PFSK-1 (cell line): ENCODE measurements around the gene METTL8.

Source experiments
- FOXP2 ChIP-seq: optimal IDR thresholded peaks from 2 replicates; pipeline ENCODE3; 2011; ENCODE audit warnings: borderline replicate concordance, control low read depth, inconsistent platforms; ENCODE audit not compliant: insufficient read depth; ENCODE audit errors: extremely low read length, extremely low read depth
- POLR2AphosphoS5 ChIP-seq: IDR thresholded peaks from 2 replicates; pipeline ENCODE4 v1.6.1; 2012; ENCODE audit warnings: low read depth, mild to moderate bottlenecking, control low read depth, low read length, moderate library complexity
- SIN3A ChIP-seq: IDR thresholded peaks from 2 replicates; pipeline ENCODE4 v1.6.1; 2012; ENCODE audit warnings: mild to moderate bottlenecking, low read length, moderate library complexity, borderline replicate concordance; ENCODE audit not compliant: insufficient read depth
- TAF1 ChIP-seq: IDR thresholded peaks from 2 replicates; pipeline ENCODE4 v1.6.1; 2012; ENCODE audit warnings: low read length, control low read depth, borderline replicate concordance; ENCODE audit not compliant: insufficient read depth
- TF ChIP-seq, protein P1 (sequence below), 2 experiments: IDR thresholded peaks; 2 replicates each; pipeline versions ENCODE4 v1.6.1 to v1.8.0; 2011 to 2012; ENCODE audit warnings: low read depth in 2 of 2, low read length in 2 of 2, control low read depth in 1 of 2, inconsistent platforms in 1 of 2, mild to moderate bottlenecking in 1 of 2, moderate library complexity in 1 of 2; ENCODE audit not compliant: insufficient read depth in 1 of 2

The METTL8 gene

DNA sequence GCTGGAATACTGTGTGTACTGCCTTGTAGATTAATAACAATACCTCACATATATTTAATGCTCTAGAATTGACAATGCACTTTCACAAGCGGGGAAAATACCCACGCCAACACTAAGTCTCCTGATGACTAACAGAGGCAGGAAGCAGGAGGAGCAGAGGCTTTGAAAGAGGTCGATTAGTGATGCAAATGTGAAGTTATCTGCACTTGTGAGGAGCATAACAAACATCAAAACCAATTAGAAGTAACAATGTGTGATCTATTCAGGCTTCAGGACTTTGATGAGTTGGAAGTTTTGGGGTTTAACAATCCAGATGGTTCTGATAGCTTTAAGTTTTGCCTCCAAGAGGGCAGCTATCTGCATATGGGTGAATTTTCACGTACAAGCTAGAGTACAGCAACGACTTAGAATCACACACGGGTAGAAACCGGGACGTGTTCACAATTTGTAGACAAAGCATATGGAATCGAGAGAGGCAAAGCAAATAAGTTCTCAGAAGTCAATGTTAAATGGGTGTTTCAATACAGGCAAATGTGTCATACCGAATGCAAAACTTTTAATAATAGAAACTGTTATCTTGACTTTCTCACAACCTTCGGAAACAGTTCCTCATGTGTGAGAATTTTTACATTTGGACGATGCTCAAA, 114.5 kb downstream of the METTL8 start:
- TF ChIP-seq TAF1, result no peak
- TF ChIP-seq SIN3A, result no peak
- no peak for TF ChIP-seq POLR2AphosphoS5
- no peak for TF ChIP-seq FOXP2
- TF ChIP-seq, protein P1, sequence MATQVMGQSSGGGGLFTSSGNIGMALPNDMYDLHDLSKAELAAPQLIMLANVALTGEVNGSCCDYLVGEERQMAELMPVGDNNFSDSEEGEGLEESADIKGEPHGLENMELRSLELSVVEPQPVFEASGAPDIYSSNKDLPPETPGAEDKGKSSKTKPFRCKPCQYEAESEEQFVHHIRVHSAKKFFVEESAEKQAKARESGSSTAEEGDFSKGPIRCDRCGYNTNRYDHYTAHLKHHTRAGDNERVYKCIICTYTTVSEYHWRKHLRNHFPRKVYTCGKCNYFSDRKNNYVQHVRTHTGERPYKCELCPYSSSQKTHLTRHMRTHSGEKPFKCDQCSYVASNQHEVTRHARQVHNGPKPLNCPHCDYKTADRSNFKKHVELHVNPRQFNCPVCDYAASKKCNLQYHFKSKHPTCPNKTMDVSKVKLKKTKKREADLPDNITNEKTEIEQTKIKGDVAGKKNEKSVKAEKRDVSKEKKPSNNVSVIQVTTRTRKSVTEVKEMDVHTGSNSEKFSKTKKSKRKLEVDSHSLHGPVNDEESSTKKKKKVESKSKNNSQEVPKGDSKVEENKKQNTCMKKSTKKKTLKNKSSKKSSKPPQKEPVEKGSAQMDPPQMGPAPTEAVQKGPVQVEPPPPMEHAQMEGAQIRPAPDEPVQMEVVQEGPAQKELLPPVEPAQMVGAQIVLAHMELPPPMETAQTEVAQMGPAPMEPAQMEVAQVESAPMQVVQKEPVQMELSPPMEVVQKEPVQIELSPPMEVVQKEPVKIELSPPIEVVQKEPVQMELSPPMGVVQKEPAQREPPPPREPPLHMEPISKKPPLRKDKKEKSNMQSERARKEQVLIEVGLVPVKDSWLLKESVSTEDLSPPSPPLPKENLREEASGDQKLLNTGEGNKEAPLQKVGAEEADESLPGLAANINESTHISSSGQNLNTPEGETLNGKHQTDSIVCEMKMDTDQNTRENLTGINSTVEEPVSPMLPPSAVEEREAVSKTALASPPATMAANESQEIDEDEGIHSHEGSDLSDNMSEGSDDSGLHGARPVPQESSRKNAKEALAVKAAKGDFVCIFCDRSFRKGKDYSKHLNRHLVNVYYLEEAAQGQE (IDR thresholded peaks at IDR 0.05; ENCODE audit: insufficient read depth in 1 of 2, low read depth in 2 of 2, low read length in 2 of 2), result no peak

DNA sequence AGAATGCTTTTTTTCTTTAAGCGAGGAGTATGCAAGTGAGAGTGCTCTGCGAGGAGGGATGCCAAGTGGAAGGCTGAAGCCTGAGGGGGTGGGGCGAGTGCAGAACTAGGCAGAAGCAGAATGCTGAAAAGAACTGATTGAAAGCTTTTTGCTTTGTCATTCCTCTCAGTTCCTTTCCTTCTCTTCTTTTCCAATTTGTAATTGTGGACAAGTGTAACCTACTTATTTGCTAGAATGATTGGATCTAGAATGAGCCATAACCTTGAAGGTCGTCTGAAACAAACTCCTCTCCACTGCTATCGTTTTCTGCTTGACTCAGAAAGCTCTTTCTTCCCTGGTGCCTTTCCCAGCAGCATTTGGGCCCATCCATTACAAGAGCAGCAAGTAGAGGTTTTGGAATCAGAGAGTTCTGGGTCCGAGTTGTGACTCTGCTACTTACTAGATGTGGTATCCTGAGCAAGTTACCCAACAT, 115.3 kb downstream of the METTL8 start:
- TF ChIP-seq SIN3A, result no peak
- no peak for TF ChIP-seq TAF1

DNA sequence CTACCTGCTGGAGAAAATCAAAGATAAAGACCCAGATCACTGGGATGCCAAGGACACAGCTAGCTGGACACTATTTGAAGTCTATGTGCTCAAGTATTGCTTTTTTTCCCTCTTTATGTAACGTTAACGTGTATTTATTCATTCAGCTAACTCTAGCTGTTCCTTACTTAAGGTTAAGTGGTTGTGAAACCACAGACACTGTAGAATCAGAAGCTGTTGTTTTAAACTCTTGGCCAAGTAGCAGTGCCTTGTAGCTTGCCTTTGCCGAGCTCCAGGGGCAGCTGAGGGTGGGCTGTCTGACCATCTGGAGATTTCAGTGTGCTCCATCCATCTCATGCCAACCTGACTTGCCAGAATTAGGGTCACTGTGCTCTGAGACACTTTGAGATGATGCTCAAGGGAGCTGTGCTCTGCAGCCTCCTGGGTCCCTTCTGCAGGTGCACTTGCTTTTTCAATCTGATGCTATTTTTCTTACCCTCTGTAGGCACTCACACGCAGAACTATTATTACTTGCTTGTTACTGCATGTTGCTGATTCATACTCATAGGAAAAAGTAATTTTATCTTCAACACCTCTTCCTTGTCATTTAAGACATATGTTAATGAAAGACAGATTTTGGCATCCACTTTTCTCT, 116.2 kb downstream of the METTL8 start:
- no peak for TF ChIP-seq POLR2AphosphoS5
- no peak for TF ChIP-seq TAF1
- no peak for TF ChIP-seq SIN3A
- no peak for TF ChIP-seq FOXP2
- TF ChIP-seq, protein P1 (IDR thresholded peaks at IDR 0.05; ENCODE audit: insufficient read depth in 1 of 2, low read depth in 2 of 2, low read length in 2 of 2), result no peak

DNA sequence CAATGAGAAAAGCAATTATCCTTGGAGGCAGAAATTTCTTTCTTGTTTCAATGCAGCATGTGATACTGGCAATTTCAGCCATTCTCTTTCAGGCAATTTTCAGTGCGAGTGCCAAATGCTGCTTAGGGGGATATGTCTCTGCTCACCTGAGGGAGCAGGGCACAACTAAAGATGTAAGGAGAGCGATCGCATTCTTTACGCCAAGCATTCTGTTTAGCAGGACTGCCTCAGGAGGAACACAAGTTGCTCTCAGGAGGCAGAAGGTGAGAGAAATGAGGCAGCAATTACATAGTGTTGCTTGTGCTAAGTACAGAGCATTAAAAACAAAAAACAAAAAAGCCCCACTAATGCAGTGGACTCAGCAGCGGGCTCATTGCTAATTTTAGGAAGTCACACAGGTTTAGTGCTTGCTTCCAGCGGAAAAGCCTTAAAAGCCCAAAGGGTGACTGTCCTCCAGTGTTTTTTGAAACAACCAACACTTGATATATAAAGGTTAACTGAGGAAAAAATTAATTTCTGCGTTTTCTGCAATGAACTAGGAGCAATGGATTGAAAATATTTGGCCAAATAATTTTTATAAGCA, 116.9 kb downstream of the METTL8 start:
- TF ChIP-seq, protein P1 (IDR thresholded peaks at IDR 0.05; ENCODE audit: insufficient read depth in 1 of 2, low read depth in 2 of 2, low read length in 2 of 2), result no peak
- no peak for TF ChIP-seq TAF1
- TF ChIP-seq FOXP2, result no peak
- no peak for TF ChIP-seq POLR2AphosphoS5
- no peak for TF ChIP-seq SIN3A

DNA sequence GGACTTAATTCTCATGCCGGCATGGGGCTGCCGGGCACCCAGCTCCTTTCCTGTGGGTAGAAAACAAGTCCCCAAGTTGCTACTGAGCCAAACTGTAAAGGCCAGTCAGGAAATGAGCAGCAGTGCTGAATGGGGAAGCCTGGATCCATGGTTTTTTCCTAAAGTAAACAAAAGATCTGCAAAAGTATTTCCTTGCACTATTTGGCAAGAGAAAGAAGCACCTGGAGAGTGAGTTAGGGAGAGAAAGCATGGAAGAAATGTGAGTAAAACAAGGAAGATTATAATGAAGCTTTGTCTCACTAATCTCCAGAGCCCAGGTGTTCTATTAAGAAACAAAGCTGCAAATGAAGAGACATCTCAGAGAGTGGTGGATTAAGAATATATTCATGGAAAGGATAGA, 117.6 kb downstream of the METTL8 start:
- TF ChIP-seq, protein P1 (IDR thresholded peaks at IDR 0.05; ENCODE audit: insufficient read depth in 1 of 2, low read depth in 2 of 2, low read length in 2 of 2), result no peak
- TF ChIP-seq SIN3A (no peak), POLR2AphosphoS5 (no peak), TAF1 (no peak), FOXP2 (no peak)
